GM21360 (cell line): ENCODE results near the gene SUPT5H.
A peak's percentile ranks its signal among the peaks of the same experiment; 100 is the strongest.
"Not testable (repeated sequence)": the region's sequence is repeated elsewhere in the genome, so short reads cannot be mapped to it uniquely, and the experiment has no call there.

Experiments used
- ATAC-seq: cut with Tn5 transposase; IDR thresholded peaks from one replicate; pipeline ENCODE4 v1.9.1; 2021; ENCODE audit warnings: mild to moderate bottlenecking, moderate library complexity; ENCODE audit not compliant: unreplicated experiment

SUPT5H gene

GRCh38 chr19:39424934-39425333 is 20.4 kb upstream of the SUPT5H start:
- ATAC-seq, result no peak

GRCh38 chr19:39425744-39426143 is 19.6 kb upstream of the SUPT5H start:
- no peak for ATAC-seq

GRCh38 chr19:39426170-39426569 is 19.2 kb upstream of the SUPT5H start:
- no peak for ATAC-seq

GRCh38 chr19:39427707-39428106 is 17.7 kb upstream of the SUPT5H start:
- ATAC-seq, result no peak

- no peak for ATAC-seq
These were observed 16.9 kb upstream of the SUPT5H start for GRCh38 chr19:39428283-39429112.

- ATAC-seq, result no peak
These were observed 14.4 kb upstream of the SUPT5H start for GRCh38 chr19:39430675-39431593.

GRCh38 chr19:39432677-39433025 is 12.7 kb upstream of the SUPT5H start:
- ATAC-seq, result no peak

GRCh38 chr19:39433480-39434079 is 11.8 kb upstream of the SUPT5H start:
- no peak for ATAC-seq

- ATAC-seq, result no peak
These were observed 11.0 kb upstream of the SUPT5H start for GRCh38 chr19:39434123-39435076.

- peak; percentile 69 for ATAC-seq
These were observed 9.7 kb upstream of the SUPT5H start, which contains the start of gene RPS16 for GRCh38 chr19:39435499-39436349. RPS16 (minus strand) TSS chr19:39435949; CDS start chr19:39435895, 54 bp downstream.

GRCh38 chr19:39436350-39436716 is 9.0 kb upstream of the SUPT5H start:
- no peak for ATAC-seq

GRCh38 chr19:39438270-39438934 is 7.0 kb upstream of the SUPT5H start:
- ATAC-seq, result no peak

- no peak for ATAC-seq
These were observed 685 bp upstream of the SUPT5H start for GRCh38 chr19:39444598-39445195.

- no peak for ATAC-seq
These were observed 1.1 kb downstream of the SUPT5H start for GRCh38 chr19:39446365-39447084.

- ATAC-seq, result no peak
These were observed 2.9 kb downstream of the SUPT5H start for GRCh38 chr19:39448271-39448670.

GRCh38 chr19:39449116-39449797 is 3.9 kb downstream of the SUPT5H start:
- ATAC-seq, result no peak

GRCh38 chr19:39451257-39451656 is 5.9 kb downstream of the SUPT5H start:
- not testable (repeated sequence) for ATAC-seq
